Testis (tissue), 2 donors: ENCODE data around the gene GOLPH3L.

Experiments
- POLR2A ChIP-seq: fragments of 450-650 bp; IDR thresholded peaks from one replicate; pipeline ENCODE4 v1.6.1; 2017; ENCODE audit warnings: antibody characterized with exemption, mild to moderate bottlenecking, moderate library complexity
- TF ChIP-seq, protein P1 (sequence below), 3 experiments: fragments of 450-650 bp in 2 of 3; fragments of 200-600 bp in 1 of 3; sonication (generic) in 1 of 3; IDR thresholded peaks; one replicate each; pipeline ENCODE4 v1.5.1; 2016 to 2019; ENCODE audit warnings: antibody characterized with exemption in 3 of 3, mild to moderate bottlenecking in 2 of 3, moderate library complexity in 1 of 3

DNA sequence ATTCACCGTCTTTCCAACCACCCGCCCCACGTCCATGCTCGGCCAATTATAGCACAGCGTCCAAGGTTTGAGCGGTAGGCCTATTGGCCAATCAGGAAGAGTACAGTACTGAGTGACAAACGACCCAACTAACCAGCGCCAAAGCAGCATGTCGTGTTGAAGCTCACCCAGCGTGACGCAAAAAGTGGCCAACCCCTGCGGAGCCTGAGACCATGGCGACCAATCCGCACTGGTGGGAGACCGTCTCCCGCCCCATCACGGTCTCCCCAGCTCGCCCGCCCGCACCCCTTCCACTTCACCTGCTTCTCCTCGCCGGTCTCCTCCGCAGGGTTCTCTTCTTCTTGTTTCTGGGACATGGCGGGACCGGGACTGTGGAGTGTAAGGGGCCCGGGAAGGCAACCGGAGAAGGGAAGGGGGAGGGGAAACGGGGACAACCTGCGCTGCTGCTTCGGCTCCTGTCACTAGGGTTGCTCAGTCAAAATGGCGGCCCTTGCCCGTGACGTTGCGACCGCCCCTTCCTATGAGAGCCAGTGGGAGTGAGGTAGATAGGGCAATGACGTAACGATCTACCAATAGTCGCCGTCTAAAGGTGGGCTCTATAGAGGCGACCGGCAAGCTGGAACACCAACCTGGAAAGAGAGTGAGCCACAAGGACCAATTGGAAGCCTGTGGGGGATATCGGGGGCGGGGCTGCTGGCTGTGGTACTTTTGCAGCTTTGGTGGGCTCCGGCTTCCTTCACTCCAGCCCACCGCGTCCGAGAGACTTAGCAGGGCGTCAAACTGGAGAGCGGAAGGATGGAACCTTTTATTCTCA is 67.6 kb downstream of the GOLPH3L start, which contains the start of gene ENSA:
- peak; percentile 80 for TF ChIP-seq POLR2A
- TF ChIP-seq, protein P1, sequence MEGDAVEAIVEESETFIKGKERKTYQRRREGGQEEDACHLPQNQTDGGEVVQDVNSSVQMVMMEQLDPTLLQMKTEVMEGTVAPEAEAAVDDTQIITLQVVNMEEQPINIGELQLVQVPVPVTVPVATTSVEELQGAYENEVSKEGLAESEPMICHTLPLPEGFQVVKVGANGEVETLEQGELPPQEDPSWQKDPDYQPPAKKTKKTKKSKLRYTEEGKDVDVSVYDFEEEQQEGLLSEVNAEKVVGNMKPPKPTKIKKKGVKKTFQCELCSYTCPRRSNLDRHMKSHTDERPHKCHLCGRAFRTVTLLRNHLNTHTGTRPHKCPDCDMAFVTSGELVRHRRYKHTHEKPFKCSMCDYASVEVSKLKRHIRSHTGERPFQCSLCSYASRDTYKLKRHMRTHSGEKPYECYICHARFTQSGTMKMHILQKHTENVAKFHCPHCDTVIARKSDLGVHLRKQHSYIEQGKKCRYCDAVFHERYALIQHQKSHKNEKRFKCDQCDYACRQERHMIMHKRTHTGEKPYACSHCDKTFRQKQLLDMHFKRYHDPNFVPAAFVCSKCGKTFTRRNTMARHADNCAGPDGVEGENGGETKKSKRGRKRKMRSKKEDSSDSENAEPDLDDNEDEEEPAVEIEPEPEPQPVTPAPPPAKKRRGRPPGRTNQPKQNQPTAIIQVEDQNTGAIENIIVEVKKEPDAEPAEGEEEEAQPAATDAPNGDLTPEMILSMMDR (IDR thresholded peaks at IDR 0.05) = no peak
